Measurements from ENCODE around the gene RORC.
A peak's percentile ranks its signal among the peaks of the same experiment; 100 is the strongest.
"Not testable (repeated sequence)": the region's sequence is repeated elsewhere in the genome, so short reads cannot be mapped to it uniquely, and the experiment has no call there.

The RORC gene

DNA sequence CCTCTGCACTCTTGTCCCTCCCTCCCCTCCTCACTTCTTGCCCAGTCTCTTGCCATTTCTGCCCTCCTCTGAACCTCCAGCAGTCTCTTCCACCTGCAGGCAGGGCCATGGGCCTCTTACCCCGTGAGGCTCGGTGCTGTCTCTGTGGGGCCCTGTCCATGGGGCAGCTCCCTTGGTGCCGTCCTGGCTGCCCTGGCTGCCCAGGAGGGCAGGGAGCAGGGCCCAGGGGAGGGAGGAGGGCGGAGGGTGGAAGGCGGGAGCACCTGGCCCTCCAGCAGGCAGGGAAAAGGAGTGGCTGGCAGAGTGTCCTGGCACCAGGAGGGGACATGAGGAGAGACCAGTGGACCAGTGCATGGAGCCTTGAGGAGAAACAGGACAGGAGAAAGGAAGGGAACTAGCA, at the start of gene RORC:
Gene RORC, minus strand, starts transcription at position 198 of the 400 bp plus-strand sequence. Its CDS starts 38 bp downstream, at position 160.
- DNase-seq (ENCODE audit: low spot score): no peak

DNA sequence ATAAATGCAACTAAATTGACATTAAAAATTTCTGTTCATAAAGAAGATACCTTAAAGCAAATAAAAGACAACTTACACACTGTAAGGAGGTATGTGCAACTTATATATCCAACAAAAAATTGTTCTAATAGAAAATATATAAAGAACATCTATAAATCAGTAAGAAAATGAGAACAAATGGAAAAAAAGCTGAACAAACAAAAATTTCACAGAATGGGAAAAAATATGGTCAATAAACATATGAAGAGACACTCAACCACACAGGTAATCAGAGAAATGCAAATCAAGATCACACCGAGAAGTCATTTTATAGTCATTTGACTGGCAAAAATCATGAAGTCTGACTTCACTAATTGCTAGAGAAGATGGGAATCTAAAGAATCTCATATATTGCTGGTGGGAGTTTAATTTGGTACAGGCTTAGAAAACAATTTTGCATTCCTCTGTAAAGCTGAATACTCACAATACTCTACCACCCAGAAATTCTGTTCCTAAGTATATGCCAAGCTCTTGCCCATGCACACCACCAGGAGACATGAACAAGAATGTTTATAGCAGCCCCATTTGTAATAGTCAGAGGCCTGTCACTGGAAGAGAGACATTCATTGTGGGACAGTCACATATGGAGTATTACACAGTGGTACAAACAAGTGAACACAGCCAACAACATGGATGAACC, 44.0 kb upstream of the RORC start:
- no peak for DNase-seq (ENCODE audit: low spot score)

DNA sequence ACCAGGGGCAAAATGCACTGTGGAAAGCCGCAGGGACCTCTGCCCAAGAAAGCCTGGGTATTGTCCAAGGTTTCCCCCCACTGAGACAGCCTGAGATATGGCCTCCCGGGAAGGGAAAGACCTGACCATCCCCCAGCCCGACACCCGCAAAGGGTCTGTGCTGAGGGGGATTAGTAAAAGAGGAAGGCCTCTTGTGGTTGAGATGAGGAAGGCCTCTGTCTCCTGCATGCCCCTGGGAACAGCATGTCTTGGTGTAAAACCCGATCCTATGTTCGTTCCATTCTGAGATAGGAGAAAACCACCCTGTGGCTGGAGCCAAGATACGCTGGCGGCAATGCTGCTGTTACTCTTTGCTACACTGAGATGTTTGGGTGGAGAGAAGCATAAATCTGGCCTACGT, 41.2 kb upstream of the RORC start:
- DNase-seq (ENCODE audit: low spot score): not testable (repeated sequence)

DNA sequence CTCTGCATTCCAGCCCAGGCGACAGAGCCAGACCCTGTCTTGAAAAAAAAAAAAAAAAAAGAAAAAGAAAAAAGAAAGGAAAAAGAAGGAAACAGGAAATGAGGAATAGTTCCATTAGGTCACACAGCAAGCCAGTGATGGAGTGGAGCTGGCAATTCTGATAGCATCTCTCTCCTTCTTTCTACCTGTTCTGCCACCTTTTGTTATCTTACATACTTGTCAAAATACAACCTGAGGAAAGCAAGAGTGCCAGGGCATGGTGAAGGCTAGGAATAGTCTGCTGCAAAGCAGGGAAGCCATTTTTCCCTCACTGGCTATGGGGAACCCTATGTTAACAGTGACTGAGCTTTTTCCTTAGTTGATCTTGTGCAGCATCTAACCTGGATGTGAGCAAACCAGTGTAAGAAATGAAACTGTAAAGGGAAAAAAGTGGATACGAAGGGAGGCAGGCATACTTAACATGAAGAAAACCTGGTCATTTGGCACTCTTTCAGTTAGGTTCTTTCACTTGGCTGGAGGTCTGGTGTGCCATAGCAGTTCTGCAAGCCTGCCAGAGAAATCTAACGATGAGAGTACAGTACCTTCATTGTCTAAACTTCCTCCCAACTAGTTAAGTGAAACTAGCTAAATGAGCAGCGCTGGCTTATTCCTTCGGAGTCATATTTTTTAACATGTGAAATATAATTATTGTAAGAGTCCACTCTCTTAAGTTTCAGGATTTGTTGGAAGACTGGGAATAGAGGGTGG, 39.9 kb upstream of the RORC start:
- DNase-seq (ENCODE audit: low spot score): no peak

DNA sequence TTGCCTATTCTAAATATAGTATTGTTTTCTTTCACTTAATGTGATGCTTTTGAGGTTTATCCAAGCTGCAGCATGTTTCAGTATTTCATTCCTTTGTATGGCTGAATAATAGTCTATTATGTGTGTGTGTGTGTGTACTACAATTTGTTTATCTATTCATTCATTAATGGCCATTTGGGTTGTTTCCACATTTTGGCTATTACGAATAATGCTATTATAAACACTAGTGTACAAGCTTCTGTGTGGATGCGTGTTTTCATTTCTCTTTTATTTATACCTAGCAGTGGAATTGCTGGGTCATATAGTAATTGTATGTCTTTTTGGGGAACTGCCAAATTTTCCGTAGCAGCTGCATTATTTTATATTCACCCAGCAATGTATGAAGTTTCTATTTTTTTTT, 36.9 kb upstream of the RORC start:
- DNase-seq (ENCODE audit: low spot score): no peak

DNA sequence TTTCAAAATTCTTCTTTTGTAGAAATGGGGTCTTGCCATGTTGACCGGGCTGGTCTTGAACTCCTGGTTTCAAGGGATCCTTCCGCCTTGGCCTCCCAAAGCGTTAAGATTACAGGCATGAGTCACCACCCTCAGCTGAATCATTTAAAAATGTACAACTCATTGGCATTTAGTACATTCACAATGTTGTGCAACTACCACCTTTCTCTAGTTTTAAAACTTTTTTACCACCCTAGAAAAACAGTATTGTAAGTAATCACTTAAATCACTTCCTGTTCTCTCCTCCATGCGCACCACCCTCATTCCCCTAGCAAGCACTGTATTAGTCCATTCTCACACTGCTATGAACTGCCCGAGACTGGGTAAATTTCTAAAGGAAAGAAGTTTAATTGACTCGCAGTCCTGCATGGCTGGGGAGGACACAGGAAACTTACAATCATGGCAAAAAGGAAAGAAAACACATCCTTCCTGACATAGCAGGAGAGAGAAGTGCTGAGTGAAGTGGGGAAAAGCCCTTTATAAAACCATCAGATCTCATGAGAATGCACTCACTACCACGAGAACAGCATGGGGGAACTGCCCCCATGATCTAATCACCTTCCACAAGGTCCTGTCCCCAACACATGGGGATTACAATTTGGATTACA, 36.3 kb upstream of the RORC start:
- DNase-seq (ENCODE audit: low spot score): no peak

DNA sequence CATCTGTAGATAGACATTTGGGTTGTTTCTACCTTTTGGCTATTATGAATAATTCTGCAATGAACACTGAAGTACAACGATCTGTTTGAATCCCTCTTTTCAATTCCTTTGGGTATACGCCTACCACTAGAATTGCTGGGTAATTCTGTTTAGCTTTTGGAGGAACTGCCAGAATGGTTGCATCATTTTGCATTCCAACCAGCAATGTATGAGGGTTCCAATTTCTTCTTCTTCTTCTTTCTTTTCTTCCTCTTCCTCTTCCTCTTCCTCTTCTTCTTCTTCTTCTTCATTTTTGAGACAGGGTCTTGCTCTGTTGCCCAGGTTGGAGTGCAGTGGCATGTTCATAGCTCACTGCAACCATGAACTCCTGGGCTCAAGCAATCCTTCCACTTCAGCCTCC, 35.7 kb upstream of the RORC start:
- DNase-seq (ENCODE audit: low spot score): no peak

DNA sequence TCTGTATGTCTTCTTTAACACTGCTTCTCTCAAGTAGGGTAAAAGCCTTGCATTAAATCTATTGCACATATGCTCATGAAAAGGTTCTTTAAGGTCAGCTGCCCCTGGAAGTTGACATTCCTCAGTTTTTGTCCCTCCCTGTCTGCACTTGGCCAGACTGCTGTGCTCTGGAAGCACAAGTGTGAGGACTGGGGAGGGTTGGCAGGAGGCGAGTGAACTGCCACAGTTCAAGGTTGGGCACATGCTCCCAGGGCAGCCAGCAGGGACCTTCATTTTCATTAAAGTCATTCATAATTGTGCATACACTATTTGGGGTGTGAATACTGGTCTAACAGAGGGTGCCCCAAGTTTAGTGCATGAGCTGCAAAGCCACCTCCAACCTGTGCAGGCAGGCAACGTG, 32.8 kb upstream of the RORC start:
- no peak for DNase-seq (ENCODE audit: low spot score)

DNA sequence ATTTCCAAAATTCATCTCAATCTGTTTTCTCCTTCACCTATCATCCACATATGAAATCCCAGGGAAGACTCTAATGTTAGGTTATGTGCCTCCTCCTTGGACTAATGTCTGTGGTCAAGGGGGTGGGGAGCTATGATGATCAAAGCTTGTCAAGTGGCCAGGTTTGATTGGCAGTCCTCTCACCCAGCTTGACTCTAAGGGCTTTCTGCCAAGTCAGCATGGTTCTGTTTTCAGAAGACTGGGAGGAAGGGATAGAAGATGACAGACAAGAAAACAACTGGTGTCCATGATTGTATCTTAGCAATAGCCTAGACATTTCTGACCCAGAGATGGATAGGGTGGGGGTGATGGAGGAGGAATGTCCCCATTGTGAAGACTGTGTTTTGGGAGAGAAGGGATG, 31.0 kb upstream of the RORC start:
- DNase-seq (ENCODE audit: low spot score): no peak

DNA sequence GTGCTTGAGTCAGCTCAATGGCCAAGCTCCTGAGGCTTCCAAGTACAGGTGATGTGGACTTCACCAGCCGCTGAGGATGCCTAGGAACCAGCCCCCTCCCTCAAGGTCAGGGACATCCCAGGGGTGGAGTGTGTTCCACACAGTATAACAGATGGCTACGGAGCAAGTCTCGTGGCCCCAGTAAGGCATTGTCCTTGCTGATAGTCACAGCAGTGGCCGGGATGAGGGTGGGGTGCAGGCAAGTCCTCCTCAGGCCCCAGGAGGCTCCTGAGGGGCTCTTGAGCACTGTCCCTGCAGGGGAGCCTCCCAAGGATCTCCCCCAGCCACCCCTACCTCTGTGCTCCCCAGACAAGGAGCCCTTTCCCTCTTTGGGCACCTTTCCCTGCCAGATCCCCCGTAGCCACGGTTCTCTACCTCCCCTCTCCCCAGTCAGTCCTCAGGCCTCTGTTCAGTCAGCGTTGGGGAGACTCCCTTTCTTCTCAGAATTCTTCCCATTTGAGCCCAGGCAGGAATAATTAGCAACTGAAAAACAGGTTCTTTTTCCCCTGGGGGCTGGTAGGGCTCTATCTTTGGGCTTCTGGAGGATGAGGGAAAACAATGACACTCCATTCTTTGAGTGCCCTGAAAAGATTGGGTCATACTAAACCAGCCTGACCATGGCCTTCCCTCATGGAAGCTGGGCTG, 29.0 kb upstream of the RORC start:
- DNase-seq (ENCODE audit: low spot score): no peak

DNA sequence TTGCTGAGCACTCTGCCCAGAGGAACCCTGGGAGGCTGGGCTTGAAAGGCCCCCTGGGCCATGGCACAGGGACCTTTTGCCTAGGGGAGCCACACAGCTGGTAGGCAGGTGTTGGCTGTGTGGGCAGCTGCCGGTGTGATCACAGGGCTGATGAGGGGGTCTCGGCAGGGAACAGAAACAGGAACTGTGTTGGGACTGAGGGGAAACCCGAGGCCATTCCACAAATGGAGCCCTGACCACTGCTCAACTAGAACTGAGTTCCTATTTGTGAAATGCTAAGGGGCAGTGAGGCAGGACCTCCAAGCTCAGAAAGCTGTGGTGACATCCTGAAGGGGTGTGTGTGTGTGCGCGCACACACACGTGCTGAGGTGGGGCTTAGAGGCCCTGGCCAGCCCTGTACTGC, 28.3 kb upstream of the RORC start:
- DNase-seq (ENCODE audit: low spot score): no peak

DNA sequence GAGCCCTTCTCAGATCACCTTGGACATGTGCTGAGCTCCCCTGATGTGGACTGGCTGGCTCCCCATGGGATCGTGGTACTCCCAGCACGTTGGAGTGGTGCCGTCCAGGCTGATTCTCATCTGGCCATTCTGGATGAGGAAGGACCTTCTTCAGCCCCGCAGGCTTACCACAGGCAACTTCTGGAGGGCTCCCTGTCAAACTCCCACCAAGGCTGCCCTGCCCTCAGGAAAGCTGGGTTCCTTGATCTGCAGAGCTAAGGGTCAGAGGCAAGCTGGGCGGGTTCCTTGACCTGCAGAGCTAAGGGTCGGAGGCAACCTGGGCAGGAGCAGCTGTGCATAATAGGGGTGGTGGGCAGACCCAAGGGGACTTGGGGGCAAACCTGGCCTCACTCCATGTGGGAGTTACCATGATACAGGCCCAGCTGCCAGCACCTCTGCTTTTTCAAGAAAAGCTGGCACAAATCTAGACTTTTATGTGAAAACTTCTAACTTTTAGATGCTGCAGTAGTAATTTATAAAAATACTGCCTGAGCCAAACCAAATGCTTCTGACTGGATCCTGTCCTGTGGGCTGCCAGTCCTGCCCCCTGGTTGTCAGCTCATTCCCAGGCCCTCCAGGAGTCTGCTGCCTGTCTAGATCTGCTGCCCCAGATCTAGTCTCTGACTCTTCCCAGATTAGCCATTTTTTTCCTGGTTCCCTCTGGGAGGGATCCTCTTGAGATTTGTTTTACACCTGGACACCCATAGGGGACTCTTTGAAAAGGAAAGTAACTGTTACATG, 27.5 kb upstream of the RORC start:
- DNase-seq (ENCODE audit: low spot score): no peak

DNA sequence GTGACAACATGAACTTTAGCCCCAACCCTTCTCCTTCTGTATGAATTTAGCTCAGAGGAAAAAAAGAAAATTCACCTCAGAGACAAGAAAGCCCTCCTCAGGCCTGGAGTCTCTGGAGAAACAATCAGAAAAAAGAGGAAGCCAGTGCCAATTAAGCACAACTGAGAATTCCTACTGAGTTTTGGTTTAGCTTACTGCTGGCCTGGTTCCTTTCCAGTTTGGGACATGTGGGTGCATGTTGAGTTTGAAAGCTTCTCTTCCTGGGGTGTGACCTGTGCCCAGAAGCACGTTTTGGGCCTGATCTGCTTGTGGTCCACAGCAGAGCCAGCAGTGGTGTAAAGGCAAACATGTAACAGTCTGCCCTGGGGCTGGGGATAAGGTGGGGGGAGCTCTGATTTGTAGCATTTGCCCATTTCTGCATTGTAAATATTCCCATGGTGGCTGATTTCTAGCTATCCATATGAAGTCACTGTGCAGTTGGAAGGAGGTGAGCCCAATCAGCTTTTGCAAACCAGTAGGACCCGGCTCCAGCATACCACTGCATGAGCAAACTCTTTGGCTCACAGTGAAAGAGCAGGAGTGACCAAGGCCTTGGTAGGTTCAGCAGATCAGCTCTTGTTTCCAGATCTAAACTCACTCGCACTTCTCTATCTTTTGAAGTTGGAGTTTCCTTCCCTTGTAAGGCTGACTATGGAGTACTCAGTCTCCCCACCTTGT, 26.6 kb upstream of the RORC start:
- DNase-seq (ENCODE audit: low spot score): no peak

DNA sequence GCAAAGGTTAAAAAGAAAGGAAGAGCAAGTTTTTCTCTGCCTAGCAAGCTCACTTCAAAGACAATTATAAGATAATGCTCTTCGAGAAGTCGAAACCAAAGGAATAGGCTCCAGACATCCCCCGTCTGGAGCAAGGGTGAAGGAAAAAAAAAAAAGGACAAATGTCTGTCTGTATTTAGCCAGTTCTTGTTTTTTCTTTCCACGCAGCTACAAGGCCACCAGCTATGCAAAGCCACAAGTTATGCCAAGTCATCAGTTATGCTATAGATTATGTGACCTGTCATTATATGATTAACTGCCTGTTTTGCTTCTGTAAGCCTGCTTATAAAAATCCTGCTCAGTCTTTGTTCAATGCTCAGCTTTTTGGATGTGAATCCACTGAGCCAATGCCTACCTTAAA, 24.3 kb upstream of the RORC start:
- DNase-seq (ENCODE audit: low spot score): no peak

DNA sequence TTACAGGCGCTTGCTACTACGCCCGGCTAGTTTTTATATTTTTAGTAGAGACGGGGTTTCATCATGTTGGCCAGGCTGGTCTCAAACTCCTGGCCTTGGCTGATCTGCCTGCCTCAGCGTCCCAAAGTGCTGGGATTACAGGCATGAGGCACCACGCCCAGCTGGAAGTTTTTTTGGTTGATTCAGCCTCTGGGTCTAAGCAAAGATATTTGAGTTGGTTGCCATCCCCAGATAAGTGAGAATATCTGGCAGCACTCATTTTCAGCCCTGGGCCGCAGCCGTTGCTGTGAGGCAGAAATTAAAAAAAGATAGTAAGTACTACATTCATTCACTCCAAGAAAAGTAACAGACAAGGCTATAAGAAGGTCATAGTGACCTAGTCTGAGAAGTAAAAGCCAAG, 23.9 kb upstream of the RORC start:
- peak; percentile 60 for DNase-seq (ENCODE audit: low spot score)

DNA sequence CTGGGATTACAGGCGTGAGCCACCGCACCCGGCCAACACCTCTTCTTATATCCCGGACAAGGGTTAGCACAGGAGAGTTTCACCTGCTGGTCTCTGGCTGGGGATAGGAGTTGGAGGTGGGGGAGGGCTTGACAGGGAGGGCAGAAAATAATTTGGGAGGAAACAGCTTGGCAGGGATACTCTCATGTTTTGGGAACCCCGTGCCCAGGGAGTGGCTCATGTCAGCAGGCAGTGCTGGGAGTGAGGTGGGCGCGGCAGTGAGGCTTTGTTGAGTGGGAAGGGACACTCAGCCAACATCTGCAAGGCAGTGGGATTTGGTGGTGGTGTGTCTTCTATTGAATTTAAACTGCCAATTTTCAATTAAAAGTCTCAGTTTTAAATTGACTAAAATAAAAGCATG, 23.1 kb upstream of the RORC start:
- no peak for DNase-seq (ENCODE audit: low spot score)

DNA sequence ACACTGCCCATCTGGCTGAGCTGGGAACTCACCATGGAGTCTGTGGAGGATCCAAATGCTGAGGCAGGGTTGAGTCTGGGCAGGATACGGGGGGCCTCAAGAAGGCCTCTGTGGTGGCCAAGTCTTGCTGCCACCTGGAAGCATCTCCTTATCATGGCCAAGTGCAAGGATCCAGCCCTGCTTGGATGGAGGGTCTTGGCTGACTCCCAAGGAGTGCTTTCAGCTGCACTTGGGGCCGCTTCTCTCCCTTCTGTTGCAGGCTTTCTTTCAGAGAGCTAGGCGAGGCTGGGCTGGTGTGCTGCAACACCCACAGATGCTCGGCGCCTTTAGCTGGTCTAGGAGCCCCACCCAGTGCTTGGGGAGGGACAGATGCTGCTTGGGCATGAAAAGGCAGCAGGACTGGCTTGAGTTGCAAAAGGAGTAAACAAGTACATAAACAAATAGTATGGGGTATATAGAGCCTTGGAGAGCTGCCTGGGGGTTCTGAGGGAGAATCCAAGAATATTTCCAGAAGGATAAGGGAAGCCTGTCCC, 21.9 kb upstream of the RORC start, which contains the start of gene THEM5:
Gene THEM5, minus strand, starts transcription at position 302 of the 533 bp plus-strand sequence. Its CDS starts 147 bp downstream, at position 155.
- DNase-seq (ENCODE audit: low spot score): no peak

DNA sequence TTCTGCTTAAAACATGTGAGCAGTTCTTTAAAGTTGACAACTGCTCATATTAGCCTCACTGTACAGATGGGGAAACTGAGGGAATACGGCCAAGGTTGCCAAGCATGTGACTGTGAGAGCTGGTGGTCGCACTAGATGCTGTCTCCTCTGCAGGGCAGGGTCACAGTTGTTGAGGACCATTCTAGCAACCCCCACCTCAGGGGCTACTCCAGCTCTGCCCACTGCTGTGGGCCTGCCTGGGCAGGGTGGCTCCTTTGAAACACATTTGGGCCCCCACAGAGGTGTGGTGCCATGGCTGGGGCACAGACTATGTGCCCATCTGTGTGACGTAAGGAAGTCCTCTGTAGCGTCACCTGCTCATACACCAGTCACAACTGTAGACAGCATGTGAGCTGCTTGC, 21.1 kb upstream of the RORC start:
- DNase-seq (ENCODE audit: low spot score): no peak

DNA sequence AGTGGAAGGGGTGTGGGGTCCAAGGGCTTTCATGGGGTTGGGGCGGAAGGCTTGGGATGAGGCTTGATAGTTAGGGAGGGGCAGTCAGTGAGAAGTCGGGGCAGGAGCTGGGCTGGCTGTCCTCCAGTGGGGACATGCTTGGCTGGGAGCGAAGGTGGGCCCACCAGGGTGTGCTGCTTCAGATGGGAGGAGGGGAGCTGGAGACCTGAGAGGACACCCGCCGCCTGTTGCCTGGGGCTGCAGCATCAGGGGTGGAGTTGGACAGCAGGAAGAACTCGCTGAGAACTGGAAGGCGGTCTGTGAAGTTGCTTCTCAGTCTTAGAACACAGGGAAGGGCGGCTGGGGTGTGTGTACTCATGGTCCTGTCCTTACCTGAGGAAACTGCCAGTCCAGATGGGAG, 20.3 kb upstream of the RORC start:
- DNase-seq (ENCODE audit: low spot score): no peak

DNA sequence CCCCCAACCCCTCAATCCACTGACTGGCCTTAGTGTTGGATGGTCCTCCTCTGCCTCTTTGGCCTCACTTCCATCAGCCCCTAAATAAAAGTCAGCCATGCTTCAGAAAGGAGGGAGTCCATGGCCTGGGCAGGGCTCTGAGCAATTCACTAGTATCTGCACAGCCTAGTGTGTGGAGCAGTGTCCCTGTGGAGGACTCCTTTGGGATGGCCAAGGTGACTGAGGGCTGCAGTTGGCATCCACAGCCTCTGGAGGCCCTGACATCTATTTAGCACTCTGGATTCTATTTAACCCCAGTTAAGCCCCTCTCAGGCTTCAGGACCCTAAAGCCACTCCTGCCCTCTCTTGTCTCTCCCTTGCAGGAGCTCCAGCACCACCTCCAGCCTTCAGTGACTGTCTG, 18.3 kb upstream of the RORC start:
- DNase-seq (ENCODE audit: low spot score): no peak

DNA sequence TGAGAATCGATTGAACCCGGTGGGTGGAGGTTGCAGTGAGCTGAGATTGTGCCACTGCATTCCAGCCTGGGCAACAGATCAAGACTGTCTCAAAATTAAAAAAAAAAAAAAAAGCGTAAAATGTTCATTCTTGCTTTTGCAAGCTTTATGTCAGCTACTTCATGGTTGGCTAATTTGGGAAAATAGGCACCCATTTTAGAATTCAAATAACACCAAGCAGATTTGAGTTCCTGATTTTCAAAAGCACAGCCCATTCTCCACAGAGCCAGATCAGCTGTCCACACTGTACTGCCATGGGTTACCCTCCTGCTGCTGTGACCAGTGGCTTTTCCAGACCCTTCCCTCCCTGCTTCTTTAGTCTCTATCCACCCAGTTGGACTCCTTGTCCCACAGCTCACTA, 17.5 kb upstream of the RORC start:
- no peak for DNase-seq (ENCODE audit: low spot score)
